Measurements from ENCODE around the gene ATAD3B. TPM values are rescaled to one million over a fixed set of nuclear protein-coding genes. Genes with fewer than 3 reads are reported as not detected.

Gene ATAD3B
- polyA plus RNA-seq, 1 donor from 2014 or later: 57.2 TPM

- H3K36me3 ChIP-seq (ENCODE audit: insufficient read depth, low read length): no peaks in the 10 kb centered on the region
- H3K79me2 ChIP-seq (replicated peaks; ENCODE audit: insufficient read depth, low read length): no peaks in the 10 kb centered on the region
- no peak overlapping the region for H3K27ac ChIP-seq (ENCODE audit: low read length)
- no peak overlapping the region for H3K4me2 ChIP-seq (ENCODE audit: low read length)
- H3K9me2 ChIP-seq (ENCODE audit: insufficient read depth, low read length): no peaks in the 10 kb centered on the region
- no peak overlapping the region for H2AFZ ChIP-seq (ENCODE audit: low read depth, low read length)
- no peaks in the 10 kb centered on the region for H3F3A ChIP-seq (ENCODE audit: insufficient read depth, low read length, poor library complexity, severe bottlenecking)
- H4K20me1 ChIP-seq (ENCODE audit: insufficient read depth): no peaks in the 10 kb centered on the region
- H3K4me3 ChIP-seq (ENCODE audit: low read length): no peak overlapping the region
- no peaks in the 10 kb centered on the region for H3K9me3 ChIP-seq (ENCODE audit: low read length)
- TF ChIP-seq CTCF (IDR thresholded peaks at IDR 0.05; ENCODE audit: poor library complexity, severe bottlenecking) (no peak), REST (IDR thresholded peaks at IDR 0.05; ENCODE audit: borderline replicate concordance) (no peak), POLR2AphosphoS5 (IDR thresholded peaks at IDR 0.05) (no peak), RAD21 (conservative IDR thresholded peaks at IDR 0.05) (no peak), MXI1 (conservative IDR thresholded peaks at IDR 0.05; ENCODE audit: poor library complexity, severe bottlenecking) (no peak), TAF1 (IDR thresholded peaks at IDR 0.05; ENCODE audit: low read depth) (no peak), EZH2 (IDR thresholded peaks at IDR 0.05; ENCODE audit: borderline replicate concordance, insufficient read depth, low read length, poor library complexity, severe bottlenecking) (no peak), SMC3 (conservative IDR thresholded peaks at IDR 0.05; ENCODE audit: poor library complexity) (no peak), EP300 (conservative IDR thresholded peaks at IDR 0.05; ENCODE audit: poor library complexity, severe bottlenecking) (no peak)
- no peak overlapping the region for H3K9ac ChIP-seq (ENCODE audit: low read length)
- no peaks in the 10 kb centered on the region for H3K27me3 ChIP-seq (ENCODE audit: insufficient read depth, low read depth, low read length)
Measured at GRCh38 chr1:1429671-1430073, 41.9 kb upstream of the ATAD3B start.

DNA sequence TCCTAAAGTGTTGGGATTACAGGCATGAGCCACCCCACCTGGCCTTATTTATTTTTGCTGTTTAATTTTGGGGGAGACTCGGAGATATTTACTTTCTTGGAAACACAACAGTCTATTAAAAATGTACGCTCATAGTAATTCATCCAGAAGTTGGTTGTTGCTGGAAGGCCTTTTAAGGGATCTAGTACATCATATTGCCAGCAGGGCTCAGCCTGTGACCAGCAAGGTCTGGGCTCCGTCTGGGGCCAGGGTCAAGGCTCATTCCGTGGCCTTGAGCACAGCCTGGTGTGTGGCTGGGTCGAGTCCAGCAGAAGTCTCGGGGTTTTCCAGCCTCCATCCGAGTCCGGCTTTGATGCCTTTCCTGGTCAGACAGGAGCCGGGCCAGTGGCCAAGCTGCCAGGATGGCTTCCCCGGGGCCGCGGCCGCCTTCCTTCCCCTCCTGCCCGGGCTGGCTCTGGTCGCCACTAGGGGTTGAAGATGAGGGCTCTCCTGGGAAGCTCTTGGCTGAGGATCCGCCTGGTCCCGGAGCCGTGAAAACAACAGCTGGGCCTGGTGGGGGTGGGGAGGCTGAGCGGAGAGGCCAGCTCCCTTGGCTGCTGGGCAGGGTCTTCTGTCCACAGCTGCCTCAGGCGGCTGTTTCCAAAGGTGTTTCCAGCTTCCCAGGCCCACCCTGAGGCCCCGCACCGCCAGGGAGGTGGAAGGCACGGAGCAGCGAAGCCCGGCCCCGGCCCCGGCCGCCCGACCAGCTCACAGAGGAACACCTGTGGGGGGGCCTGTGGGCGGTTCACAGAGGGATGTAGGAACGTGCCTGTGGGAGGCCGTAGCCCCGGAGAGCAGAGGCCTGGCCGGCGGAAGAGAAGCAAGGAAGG is 41.2 kb upstream of the ATAD3B start:
- no peak overlapping the region for H3K4me3 ChIP-seq (ENCODE audit: low read length)
- no peaks in the 10 kb centered on the region for H4K20me1 ChIP-seq (ENCODE audit: insufficient read depth)
- H3K9me3 ChIP-seq (ENCODE audit: low read length): no peaks in the 10 kb centered on the region
- H2AFZ ChIP-seq (ENCODE audit: low read depth, low read length): no peak overlapping the region
- H3F3A ChIP-seq (ENCODE audit: insufficient read depth, low read length, poor library complexity, severe bottlenecking): no peaks in the 10 kb centered on the region
- no peak overlapping the region for H3K9ac ChIP-seq (ENCODE audit: low read length)
- H3K79me2 ChIP-seq (replicated peaks; ENCODE audit: insufficient read depth, low read length): no peaks in the 10 kb centered on the region
- H3K4me2 ChIP-seq (ENCODE audit: low read length): no peak overlapping the region
- TF ChIP-seq POLR2AphosphoS5 (IDR thresholded peaks at IDR 0.05) (no peak), EP300 (conservative IDR thresholded peaks at IDR 0.05; ENCODE audit: poor library complexity, severe bottlenecking) (no peak), RAD21 (conservative IDR thresholded peaks at IDR 0.05) (no peak), REST (IDR thresholded peaks at IDR 0.05; ENCODE audit: borderline replicate concordance) (no peak), SMC3 (conservative IDR thresholded peaks at IDR 0.05; ENCODE audit: poor library complexity) (no peak), TAF1 (IDR thresholded peaks at IDR 0.05; ENCODE audit: low read depth) (no peak), EZH2 (IDR thresholded peaks at IDR 0.05; ENCODE audit: borderline replicate concordance, insufficient read depth, low read length, poor library complexity, severe bottlenecking) (no peak), MXI1 (conservative IDR thresholded peaks at IDR 0.05; ENCODE audit: poor library complexity, severe bottlenecking) (no peak), CTCF (IDR thresholded peaks at IDR 0.05; ENCODE audit: poor library complexity, severe bottlenecking) (no peak)
- no peaks in the 10 kb centered on the region for H3K9me2 ChIP-seq (ENCODE audit: insufficient read depth, low read length)
- peaks cover 4% of the 10 kb centered on the region for H3K27me3 ChIP-seq (ENCODE audit: insufficient read depth, low read depth, low read length)
- H3K36me3 ChIP-seq (ENCODE audit: insufficient read depth, low read length): no peaks in the 10 kb centered on the region
- H3K27ac ChIP-seq (ENCODE audit: low read length): no peak overlapping the region
